Activated CD4-positive, alpha-beta T cell treated with anti-CD3 and anti-CD28 coated beads for 4 hours (primary cell): ENCODE results near the gene RUNX2.

Source experiments
- DNase-seq, 2 donors: peaks; one replicate each; pipeline ENCODE4 v3.0.0-alpha.2; 2020

The RUNX2 gene

GRCh38 chr6:45566882-45567281 lies 238.8 kb downstream of the RUNX2 start:
- no peak for DNase-seq

- no peak for DNase-seq
Measured at GRCh38 chr6:45567879-45568278, 239.7 kb downstream of the RUNX2 start.

- no peak for DNase-seq
Measured at GRCh38 chr6:45568626-45569025, 240.5 kb downstream of the RUNX2 start.

DNA sequence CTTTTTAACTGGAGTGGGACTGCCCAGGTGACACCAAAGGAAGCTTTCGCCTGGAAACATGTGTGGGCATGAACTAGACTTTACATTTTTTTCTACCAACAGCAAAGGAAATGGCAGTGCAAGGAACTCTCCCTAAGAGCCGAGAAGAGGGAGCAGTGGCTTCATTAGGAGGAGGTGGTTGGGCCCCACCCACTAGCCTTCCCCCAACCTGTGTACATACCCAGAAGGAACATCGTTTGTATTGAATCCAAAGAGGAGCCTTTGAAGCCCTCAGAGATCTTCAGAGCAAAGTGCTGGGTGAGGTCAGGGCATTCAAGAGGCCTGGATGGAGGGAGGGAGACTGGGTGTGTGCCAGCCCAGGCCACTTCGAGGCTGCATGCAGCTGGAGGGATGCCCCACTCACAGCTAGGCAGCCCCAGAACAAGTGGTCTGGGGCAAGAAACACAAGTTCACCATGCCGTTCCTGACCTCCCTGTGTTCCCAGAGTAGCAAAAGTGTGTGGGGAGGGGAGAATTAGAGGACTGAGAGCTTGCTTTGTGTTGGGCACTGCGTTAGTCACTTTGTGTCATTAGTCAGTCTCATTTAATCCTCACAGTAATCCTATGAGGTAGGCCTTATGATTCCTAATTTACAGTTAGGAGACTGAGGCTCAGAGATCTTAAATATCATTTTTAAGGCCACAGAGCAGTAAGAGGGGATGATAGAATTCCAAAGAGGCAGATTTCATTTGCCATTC lies 241.2 kb downstream of the RUNX2 start:
- no peak for DNase-seq

DNA sequence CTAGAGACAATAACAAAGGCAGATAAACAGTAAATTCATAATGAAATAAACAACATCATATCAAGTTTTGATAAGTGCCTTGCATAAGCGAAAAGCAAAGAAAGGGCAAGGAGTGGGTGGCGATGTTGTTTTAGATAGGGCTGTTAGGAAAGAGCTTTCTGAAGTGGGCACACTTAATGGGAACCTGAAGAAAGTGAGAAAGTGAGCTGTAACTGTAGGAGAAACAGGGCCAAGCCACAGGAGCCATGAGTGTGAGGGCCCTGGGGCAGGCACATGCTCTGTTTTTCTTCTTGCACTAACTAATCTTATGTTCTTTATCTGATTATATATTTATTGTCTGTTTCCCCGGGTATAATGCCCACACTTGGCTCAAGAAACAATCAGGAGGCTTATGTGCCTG lies 243.0 kb downstream of the RUNX2 start:
- DNase-seq = no peak

DNA sequence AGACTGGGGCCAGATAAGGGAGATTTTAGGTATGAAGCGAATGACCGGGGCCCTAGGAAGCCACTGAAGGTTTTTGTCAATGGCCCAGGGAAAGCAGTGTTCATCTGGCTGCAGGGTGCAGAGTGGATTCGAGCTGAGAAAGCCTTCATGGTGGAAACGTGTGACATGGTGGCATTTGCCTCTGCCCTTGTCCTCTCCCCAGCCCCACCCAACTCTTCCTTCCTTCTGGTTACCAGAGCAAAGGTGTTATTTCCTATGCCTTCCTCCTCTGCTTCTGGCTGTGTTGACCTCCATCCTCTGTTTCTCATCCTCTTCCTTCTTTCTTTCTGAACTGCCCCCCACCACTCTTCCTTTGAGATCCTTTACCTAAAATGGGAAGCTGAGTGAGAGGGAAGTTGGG lies 244.7 kb downstream of the RUNX2 start:
- DNase-seq = no peak

GRCh38 chr6:45574014-45574461 lies 245.9 kb downstream of the RUNX2 start:
- DNase-seq = no peak

DNA sequence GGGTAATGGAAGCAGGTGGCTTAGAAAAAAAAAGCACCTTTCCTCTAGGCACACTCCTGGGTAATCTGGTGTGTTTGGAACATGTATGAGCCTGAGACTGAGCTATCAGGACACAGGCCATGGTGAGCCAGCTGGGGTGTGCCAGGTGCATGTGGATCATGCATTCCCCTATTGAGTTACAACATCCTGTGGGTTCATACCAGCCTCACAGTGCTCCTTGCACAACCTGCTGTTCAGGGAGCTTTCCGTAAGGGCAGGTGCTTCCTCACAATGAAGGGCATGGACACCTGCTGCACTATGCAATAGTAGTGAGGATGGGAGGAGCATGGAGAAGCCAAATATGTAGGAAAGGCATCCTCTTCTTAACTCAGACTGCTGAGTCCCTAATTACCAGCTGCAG lies 246.8 kb downstream of the RUNX2 start:
- no peak for DNase-seq

DNA sequence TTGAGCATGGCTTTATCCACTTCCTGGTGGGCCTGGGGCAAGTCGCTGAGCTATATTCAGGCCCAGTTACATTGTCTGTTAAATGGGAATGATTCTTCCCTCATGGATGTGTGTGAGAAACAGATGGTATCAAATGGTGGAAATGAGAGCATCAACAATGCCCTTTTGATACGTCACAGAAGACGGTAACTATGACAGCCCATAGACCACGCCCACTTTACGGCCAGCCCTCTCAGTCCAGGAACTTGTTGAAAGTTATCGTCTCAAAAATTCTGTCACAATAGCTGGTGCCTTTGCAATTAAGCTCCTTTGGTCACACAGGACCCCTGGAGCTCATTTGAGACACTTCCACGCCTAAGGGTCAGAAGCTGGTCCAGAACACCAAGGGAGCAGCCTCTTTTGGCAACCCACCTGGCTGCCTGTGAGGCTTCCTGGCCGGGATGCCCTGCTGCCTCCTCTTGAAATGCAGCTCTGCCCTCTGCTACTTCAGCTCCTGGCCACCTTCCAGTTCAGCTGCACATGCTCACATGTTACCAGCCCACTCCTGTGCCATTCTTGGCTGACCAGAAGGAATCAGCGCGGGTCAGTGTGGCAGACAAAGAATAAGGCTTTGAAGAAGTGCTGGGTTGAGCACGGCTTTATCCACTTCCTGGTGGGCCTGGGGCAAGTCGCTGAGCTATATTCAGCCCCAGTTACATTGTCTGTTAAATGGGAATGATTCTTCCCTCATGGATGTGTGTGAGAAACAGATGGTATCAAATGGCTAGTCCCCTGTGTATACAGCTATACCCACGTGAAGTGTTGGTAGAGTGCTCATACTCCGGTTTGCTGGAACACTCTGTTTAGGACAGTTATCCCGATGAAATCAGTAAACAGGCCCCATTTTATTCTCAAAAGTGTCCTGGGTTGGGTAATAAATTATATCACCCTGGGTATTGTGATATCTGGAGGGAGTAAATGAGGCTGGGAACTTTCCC lies 248.8 kb downstream of the RUNX2 start:
- DNase-seq = no peak

DNA sequence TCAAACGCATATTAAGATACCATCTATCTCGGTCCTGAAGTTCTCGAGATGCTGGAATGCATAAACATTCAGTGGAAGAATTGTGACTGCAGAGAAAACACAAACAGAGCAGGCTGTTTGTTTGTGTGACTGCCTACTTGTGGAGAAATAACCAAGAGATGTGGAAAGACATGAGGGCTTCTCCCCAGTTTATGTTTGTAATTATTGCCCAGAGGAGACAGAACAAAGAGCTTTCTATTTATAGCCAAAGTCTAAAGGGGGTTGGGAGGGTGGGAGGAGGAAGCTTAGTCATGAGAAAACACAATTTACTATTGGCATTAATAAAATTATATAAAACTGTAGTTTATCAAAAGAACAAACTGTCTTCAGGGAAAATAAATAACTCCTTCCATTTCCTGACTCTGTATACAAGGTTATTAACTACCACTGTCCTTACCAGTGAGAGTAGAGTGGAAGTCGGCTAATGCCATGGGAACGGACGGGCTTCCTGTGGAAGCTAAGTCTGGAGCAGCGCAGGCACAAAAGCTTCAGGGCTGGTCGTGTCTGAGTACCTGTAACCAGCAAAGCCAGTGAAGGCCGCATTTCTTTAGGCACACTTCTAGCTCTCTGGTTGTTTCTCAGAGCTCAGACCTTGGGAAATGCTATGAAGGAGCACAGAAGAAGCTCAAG lies 249.8 kb downstream of the RUNX2 start:
- DNase-seq = no peak

GRCh38 chr6:45584127-45584526 lies 256.0 kb downstream of the RUNX2 start:
- DNase-seq = no peak

GRCh38 chr6:45586216-45587171 lies 258.4 kb downstream of the RUNX2 start:
- DNase-seq = peak; percentile 54 to 59

DNA sequence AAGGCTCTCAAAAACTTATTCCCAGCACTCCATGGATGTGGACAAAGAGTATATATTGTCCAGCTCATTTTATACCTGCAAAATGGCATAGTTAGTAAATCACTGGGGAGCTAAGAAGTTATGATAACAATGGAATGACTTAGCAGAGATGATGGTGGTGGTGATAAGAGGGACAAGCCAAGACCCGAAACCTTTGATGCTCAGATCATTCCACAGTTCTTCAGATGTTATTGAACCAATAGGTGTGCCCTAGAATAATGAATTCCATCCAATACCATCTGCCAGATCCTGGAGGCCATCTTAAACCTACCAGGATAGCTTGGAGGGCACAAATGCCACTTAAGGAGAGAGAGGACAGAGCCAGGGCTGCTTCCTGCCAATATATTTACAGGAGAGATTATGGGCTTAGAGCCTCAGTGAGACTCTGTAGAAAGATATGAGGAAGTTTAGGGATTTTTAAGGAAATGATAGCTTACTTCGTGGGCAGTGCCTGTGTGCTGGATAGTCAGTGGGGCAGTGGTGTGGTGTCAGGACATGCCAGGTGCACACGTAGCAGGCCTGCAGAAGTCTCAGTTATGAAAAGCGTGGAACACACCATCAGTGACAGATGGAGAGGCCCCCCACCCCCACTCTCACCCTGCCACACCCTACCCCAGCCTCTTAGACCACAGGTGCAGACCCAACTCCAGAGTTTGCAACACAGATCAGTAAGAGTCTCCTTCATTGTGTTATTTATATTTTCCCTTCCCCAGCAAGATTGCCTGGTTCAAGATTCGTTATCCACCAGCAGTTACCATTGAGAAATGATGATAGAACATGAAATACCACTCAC lies 259.3 kb downstream of the RUNX2 start:
- no peak for DNase-seq

DNA sequence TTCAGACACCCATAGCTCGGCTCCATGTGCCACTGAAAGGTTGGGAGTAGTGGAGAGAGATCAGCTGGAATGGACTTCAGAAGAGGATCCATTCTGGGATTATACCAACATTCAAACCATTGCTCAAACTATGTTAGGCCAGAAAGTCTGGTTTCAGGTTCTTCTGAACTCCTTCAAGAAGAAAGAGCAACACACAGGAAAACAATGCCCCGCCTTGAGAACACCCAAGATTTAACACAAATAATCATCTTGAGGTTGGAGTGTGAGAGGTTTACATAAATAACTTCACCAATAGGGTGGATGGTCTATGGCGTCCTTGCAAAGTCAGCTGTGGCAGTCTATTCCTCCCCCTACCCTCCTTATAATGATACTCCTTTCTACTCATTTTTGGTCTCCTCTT lies 261.2 kb downstream of the RUNX2 start:
- no peak for DNase-seq

GRCh38 chr6:45590226-45590625 lies 262.1 kb downstream of the RUNX2 start:
- no peak for DNase-seq

DNA sequence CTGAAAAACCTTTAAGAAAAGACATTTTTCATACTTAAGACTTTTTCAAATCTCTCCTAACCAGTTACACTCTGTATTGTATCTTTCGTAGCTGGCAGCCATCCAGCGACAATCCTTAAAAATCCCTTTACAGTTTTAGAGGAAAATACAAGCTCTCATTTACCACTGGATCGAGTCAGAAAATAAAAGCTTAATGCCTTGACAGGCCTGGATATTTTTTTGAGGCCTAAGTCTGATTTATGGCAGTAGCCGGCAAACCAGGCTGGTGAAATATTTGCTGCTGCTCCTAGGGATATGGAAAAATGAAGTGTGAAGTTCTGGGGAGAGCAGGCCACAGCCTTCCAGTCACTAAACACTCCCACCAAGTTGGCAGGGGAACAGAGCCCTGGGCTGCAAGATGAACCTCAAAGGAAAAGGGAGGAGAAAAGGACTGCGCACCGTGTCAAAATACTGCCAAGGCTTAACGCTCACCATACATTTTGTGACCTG lies 262.6 kb downstream of the RUNX2 start:
- DNase-seq = no peak

- DNase-seq = no peak
Measured at GRCh38 chr6:45591306-45591705, 263.2 kb downstream of the RUNX2 start.

DNA sequence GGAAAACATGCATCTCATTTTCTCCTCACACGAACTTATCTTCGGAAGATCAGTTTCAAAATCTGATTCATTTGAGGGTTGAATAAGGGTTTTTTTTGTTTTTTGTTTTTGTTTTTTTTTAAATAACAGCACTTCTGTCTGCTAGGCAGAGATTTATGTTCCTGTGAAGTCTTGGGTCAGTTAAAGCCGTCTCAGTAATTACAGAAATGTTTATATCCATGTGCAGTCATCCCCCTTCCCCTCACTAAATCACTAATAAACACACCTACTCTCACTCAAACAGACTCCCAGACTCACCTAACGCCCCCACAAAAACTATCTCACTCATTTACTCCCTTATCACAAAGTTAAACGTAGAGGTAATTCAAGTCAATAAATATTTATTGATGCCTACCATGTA lies 263.8 kb downstream of the RUNX2 start:
- DNase-seq = no peak

GRCh38 chr6:45592991-45593390 lies 264.9 kb downstream of the RUNX2 start:
- no peak for DNase-seq

DNA sequence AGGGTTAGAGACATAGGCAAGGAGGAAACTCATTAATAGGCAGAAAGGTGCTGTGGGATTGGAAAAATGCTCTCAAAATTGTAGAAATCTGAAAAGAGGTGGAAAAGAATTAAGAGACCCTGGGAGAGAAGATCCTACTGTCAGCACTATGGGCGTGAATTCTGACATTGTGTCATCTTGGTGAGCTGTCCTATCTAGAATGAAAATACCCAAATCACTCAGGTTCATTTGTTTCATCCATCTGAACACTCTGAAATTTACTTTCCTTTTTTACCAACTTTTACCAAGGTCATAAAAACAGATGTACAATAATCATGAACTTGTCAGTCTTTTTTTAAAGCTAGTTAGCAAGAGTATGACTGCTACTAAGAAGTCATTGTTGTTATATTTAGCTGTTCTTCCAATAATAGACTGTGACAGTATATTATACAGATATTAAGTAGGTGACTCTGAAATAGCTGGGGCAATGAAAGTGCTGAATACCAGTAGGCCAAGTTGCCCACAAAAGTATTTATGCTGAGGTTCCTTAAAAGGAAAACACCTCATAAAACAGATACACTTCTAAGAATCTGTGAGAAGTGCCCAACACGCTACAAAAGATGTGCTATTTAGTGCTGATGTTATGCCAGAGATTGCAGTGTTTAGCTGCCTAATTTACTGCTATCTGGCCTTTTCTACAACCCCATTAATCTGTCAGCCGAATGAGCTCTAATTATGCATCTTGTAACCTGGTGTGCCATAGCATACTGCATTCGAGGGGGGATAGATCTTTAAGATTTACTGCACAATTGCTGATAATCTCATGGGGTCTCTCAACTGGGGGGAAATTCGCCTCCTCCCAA lies 267.1 kb downstream of the RUNX2 start:
- no peak for DNase-seq
